CD14-positive monocyte (primary cell): ENCODE results near the gene LIN7B. TPM values are rescaled to one million over a fixed set of nuclear protein-coding genes. Genes with fewer than 3 reads are reported as not detected.
"Not testable (repeated sequence)": the region's sequence is repeated elsewhere in the genome, so short reads cannot be mapped to it uniquely, and the experiment has no call there.

Source experiments
- DNase-seq, 3 donors: peaks; one replicate each; pipeline ENCODE4 v3.0.0-alpha.2; 2011 to 2022
- H2AFZ ChIP-seq: 2 replicates; pipeline ENCODE4 v1.6.0; 2012; ENCODE audit warnings: mild to moderate bottlenecking, low read depth, low read length, inconsistent platforms; ENCODE audit not compliant: insufficient read depth, poor library complexity, severe bottlenecking
- H3K27ac ChIP-seq, 2 donors: 1 replicate in 1 of 2; 2 replicates in 1 of 2; pipeline ENCODE4 v1.5.1; 2012 to 2013; ENCODE audit warnings: low read length in 2 of 2, control low read depth in 1 of 2, inconsistent platforms in 1 of 2, low read depth in 1 of 2, mild to moderate bottlenecking in 1 of 2
- H3K27me3 ChIP-seq, 2 donors: one replicate each; pipeline versions ENCODE4 v1.6.0 to v1.6.1; 2011 to 2013; ENCODE audit warnings: low read length in 2 of 2; ENCODE audit not compliant: control insufficient read depth in 2 of 2, insufficient read depth in 2 of 2
- H3K36me3 ChIP-seq, 2 donors: replicated peaks in 1 of 2; 1 replicate in 1 of 2; 2 replicates in 1 of 2; pipeline versions ENCODE4 v1.5.1 to v1.6.1; 2012 to 2013; ENCODE audit warnings: low read length in 2 of 2, control low read depth in 1 of 2, inconsistent platforms in 1 of 2, mild to moderate bottlenecking in 1 of 2; ENCODE audit not compliant: insufficient read depth in 2 of 2, control insufficient read depth in 1 of 2
- H3K4me1 ChIP-seq, 2 donors: 1 replicate in 1 of 2; 2 replicates in 1 of 2; pipeline versions ENCODE4 v1.5.1 to v1.6.1; 2012 to 2013; ENCODE audit warnings: low read length in 2 of 2, control low read depth in 1 of 2, inconsistent platforms in 1 of 2, mild to moderate bottlenecking in 1 of 2, moderate library complexity in 1 of 2; ENCODE audit not compliant: insufficient read depth in 2 of 2, control insufficient read depth in 1 of 2
- H3K4me2 ChIP-seq: replicated peaks from 2 replicates; pipeline ENCODE3; 2012; ENCODE audit warnings: low read length, moderate library complexity, mild to moderate bottlenecking; ENCODE audit not compliant: poor library complexity, severe bottlenecking; ENCODE audit errors: extremely low read depth
- H3K4me3 ChIP-seq, 3 experiments: fragments of 200-600 bp in 1 of 3; sonication (generic) in 1 of 3; replicated peaks in 1 of 3; 1 replicate in 2 of 3; 2 replicates in 1 of 3; pipeline ENCODE4 v1.5.1; 2011 to 2013; ENCODE audit warnings: low read length in 3 of 3, mild to moderate bottlenecking in 3 of 3, control low read depth in 2 of 3, low read depth in 2 of 3, inconsistent platforms in 1 of 3, moderate library complexity in 1 of 3
- H3K79me2 ChIP-seq: 2 replicates; pipeline ENCODE4 v1.6.0; 2012; ENCODE audit warnings: mild to moderate bottlenecking, control low read depth, inconsistent platforms, low read length, moderate library complexity; ENCODE audit not compliant: insufficient read depth
- H3K9ac ChIP-seq: 2 replicates; pipeline ENCODE4 v1.6.0; 2017; ENCODE audit warnings: low read length, mild to moderate bottlenecking; ENCODE audit not compliant: insufficient read depth, poor library complexity, severe bottlenecking
- H3K9me3 ChIP-seq, 2 donors: replicated peaks in 1 of 2; 1 replicate in 1 of 2; 2 replicates in 1 of 2; pipeline versions ENCODE4 v1.5.1 to v1.6.1; 2012 to 2013; ENCODE audit warnings: low read length in 2 of 2, control low read depth in 1 of 2; ENCODE audit not compliant: control insufficient read depth in 1 of 2, insufficient read depth in 1 of 2
- H4K20me1 ChIP-seq: 2 replicates; pipeline ENCODE4 v1.6.0; 2012; ENCODE audit warnings: mild to moderate bottlenecking, low read length, control low read depth, moderate library complexity; ENCODE audit not compliant: insufficient read depth
- H3K27ac Mint-ChIP-seq, 7 donors: one replicate each; pipeline ENCODE4 v1.8.0; 2020; ENCODE audit warnings: mild to moderate bottlenecking in 7 of 7, mixed read lengths in 7 of 7, moderate library complexity in 6 of 7, inconsistent platforms in 2 of 7
- H3K27me3 Mint-ChIP-seq, 3 donors: one replicate each; pipeline ENCODE4 v1.8.0; 2021 to 2022; ENCODE audit warnings: low read depth in 3 of 3, mild to moderate bottlenecking in 3 of 3, mixed read lengths in 3 of 3, moderate library complexity in 3 of 3, inconsistent platforms in 1 of 3
- H3K36me3 Mint-ChIP-seq, 2 donors: one replicate each; pipeline ENCODE4 v1.8.0; 2020; ENCODE audit warnings: mixed read lengths in 2 of 2, inconsistent platforms in 1 of 2, mild to moderate bottlenecking in 1 of 2
- H3K4me1 Mint-ChIP-seq: one replicate; pipeline ENCODE4 v1.8.0; 2020; ENCODE audit warnings: mild to moderate bottlenecking, mixed read lengths
- H3K4me3 Mint-ChIP-seq, 2 donors: one replicate each; pipeline ENCODE4 v1.8.0; 2020; ENCODE audit warnings: mild to moderate bottlenecking in 2 of 2, mixed read lengths in 2 of 2, moderate library complexity in 1 of 2
- H3K9me3 Mint-ChIP-seq, 7 donors: one replicate each; pipeline ENCODE4 v1.8.0; 2020 to 2022; ENCODE audit warnings: mixed read lengths in 7 of 7, mild to moderate bottlenecking in 6 of 7, moderate library complexity in 6 of 7, inconsistent platforms in 2 of 7
- CTCF ChIP-seq: fragments of 200-600 bp; IDR thresholded peaks from one replicate; pipeline ENCODE4 v1.8.0; 2022; ENCODE audit warnings: antibody characterized with exemption, mild to moderate bottlenecking
- WGBS: methylation state at CpG from one replicate; pipeline ENCODE4 v1.1.5; 2013; ENCODE audit warnings: missing lambda C conversion rate; ENCODE audit not compliant: insufficient coverage; 5-methylcytosine and 5-hydroxymethylcytosine counted together
- intact Hi-C, 2 donors: fragments of 100-400 bp; cut with micrococcal nuclease; formaldehyde crosslinking; loops; one replicate each; pipeline versions ENCODE4 v1.15.0 to v1.15.1; 2023
- polyA plus RNA-seq, 3 donors: library from polyadenylated mRNA; depleted of rRNA in 1 of 3; unstranded in 2 of 3; stranded (reverse) in 1 of 3; fragments of 300-500 nt in 2 of 3; fragments of >200 nt in 1 of 3; fragmentation: Illumina TruSeq in 2 of 3; gene quantifications; 1 replicate in 2 of 3; 2 replicates in 1 of 3; pipeline ENCODE4 v1.2.3, GENCODE V29; 2012 to 2021

LIN7B gene
- polyA plus RNA-seq, 3 donors = 4.1 to 9.2 (median 4.2) TPM

- peaks cover 11% of the 10 kb centered on the region for H3K4me1 Mint-ChIP-seq
- intact Hi-C loops, H2AFZ ChIP-seq, H3K36me3 ChIP-seq, H3K27ac Mint-ChIP-seq, H3K27ac ChIP-seq, H3K4me3 Mint-ChIP-seq, H3K36me3 Mint-ChIP-seq, H3K4me2 ChIP-seq, H3K4me3 ChIP-seq, H3K9me3 ChIP-seq, H4K20me1 ChIP-seq, H3K9ac ChIP-seq, H3K79me2 ChIP-seq, H3K4me1 ChIP-seq: not testable (repeated sequence)
- H3K27me3 Mint-ChIP-seq = peaks cover 44 to 53% (median 52%) of the 10 kb centered on the region in 3 donors
- TF ChIP-seq CTCF = peak; percentile 73
- DNase-seq = peak; percentile 6 to 37 (median 34)
- 5% methylated on average over 4 of the region's 9 CpGs for WGBS
- H3K9me3 Mint-ChIP-seq = peaks cover 0 to 27% (median 15%) of the 10 kb centered on the region in 7 donors
- peaks cover 12 to 44% of the 10 kb centered on the region in 2 donors for H3K27me3 ChIP-seq
These were observed 39.3 kb upstream of the LIN7B start for GRCh38 chr19:49074869-49075268.

GRCh38 chr19:49080392-49080791 is 33.8 kb upstream of the LIN7B start:
- WGBS = no CpG with 5 or more reads among the region's 4 CpGs
- H3K9me3 ChIP-seq = no peaks in the 10 kb centered on the region
- no peak for DNase-seq
- no peaks in the 10 kb centered on the region for H3K36me3 Mint-ChIP-seq
- H3K4me1 Mint-ChIP-seq = peaks cover 3% of the 10 kb centered on the region
- no peaks in the 10 kb centered on the region for H3K36me3 ChIP-seq
- H3K27me3 ChIP-seq = no peaks in the 10 kb centered on the region
- TF ChIP-seq CTCF = no peak
- intact Hi-C loops = loop anchor here in 1 of 2 donors (10.0 kb wide), 1 partner anchor 374 kb away; the partner anchor contains the start of genes ALDH16A1 and PIH1D1
- H2AFZ ChIP-seq = no peak overlapping the region
- H3K4me1 ChIP-seq = peaks cover 5 to 6% of the 10 kb centered on the region in 2 donors
- H3K4me3 Mint-ChIP-seq = no peak overlapping the region
- H4K20me1 ChIP-seq = peaks cover under 1% of the 10 kb centered on the region
- H3K27ac ChIP-seq = no peak overlapping the region
- H3K4me2 ChIP-seq = no peak overlapping the region
- H3K27ac Mint-ChIP-seq = no peak overlapping the region
- peaks cover 1% of the 10 kb centered on the region for H3K79me2 ChIP-seq
- peaks cover 4 to 13% (median 10%) of the 10 kb centered on the region in 3 donors for H3K27me3 Mint-ChIP-seq
- no peak overlapping the region for H3K9ac ChIP-seq
- H3K4me3 ChIP-seq = no peak overlapping the region
- H3K9me3 Mint-ChIP-seq = no peaks in the 10 kb centered on the region
